HG03469 (cell line): Measurements from ENCODE around the gene SGCG.
"Not testable (repeated sequence)": the region's sequence is repeated elsewhere in the genome, so short reads cannot be mapped to it uniquely, and the experiment has no call there.

Source experiments
- ATAC-seq: cut with Tn5 transposase; IDR thresholded peaks from one replicate; pipeline ENCODE4 v1.9.1; 2021; ENCODE audit warnings: mild to moderate bottlenecking, moderate library complexity, moderate number of reproducible peaks; ENCODE audit not compliant: unreplicated experiment

The SGCG gene

GRCh38 chr13:23180711-23181110 is at the start of gene SGCG:
TSS of gene SGCG (plus strand) at chr13:23180979. CDS start at chr13:23203695, 22,716 bp downstream.
- no peak for ATAC-seq

GRCh38 chr13:23134542-23134941 is 46.2 kb upstream of the SGCG start:
- ATAC-seq, result no peak

GRCh38 chr13:23140492-23140891 is 40.3 kb upstream of the SGCG start:
- ATAC-seq, result no peak

- no peak for ATAC-seq
Observed at GRCh38 chr13:23141964-23142363, 38.8 kb upstream of the SGCG start.

GRCh38 chr13:23142607-23143006 is 38.2 kb upstream of the SGCG start:
- ATAC-seq, result not testable (repeated sequence)

GRCh38 chr13:23144431-23144830 is 36.3 kb upstream of the SGCG start:
- no peak for ATAC-seq

GRCh38 chr13:23146006-23146405 is 34.8 kb upstream of the SGCG start:
- ATAC-seq, result no peak

GRCh38 chr13:23146811-23147625 is 33.8 kb upstream of the SGCG start:
- ATAC-seq, result no peak

GRCh38 chr13:23147827-23148226 is 33.0 kb upstream of the SGCG start:
- ATAC-seq, result no peak

- no peak for ATAC-seq
Observed at GRCh38 chr13:23157781-23158180, 23.0 kb upstream of the SGCG start.

GRCh38 chr13:23159205-23159759 is 21.5 kb upstream of the SGCG start:
- ATAC-seq, result no peak

GRCh38 chr13:23159760-23160637 is 20.8 kb upstream of the SGCG start:
- ATAC-seq, result no peak

- no peak for ATAC-seq
Observed at GRCh38 chr13:23160638-23161480, 19.9 kb upstream of the SGCG start.

GRCh38 chr13:23161481-23161825 is 19.3 kb upstream of the SGCG start:
- no peak for ATAC-seq

GRCh38 chr13:23175920-23176319 is 4.9 kb upstream of the SGCG start:
- ATAC-seq, result no peak

GRCh38 chr13:23182142-23182541 is 1.4 kb downstream of the SGCG start:
- no peak for ATAC-seq

- ATAC-seq, result no peak
Observed at GRCh38 chr13:23183292-23183691, 2.5 kb downstream of the SGCG start.

GRCh38 chr13:23185542-23185941 is 4.8 kb downstream of the SGCG start:
- ATAC-seq, result no peak

GRCh38 chr13:23201870-23202269 is 21.1 kb downstream of the SGCG start:
- ATAC-seq, result no peak

GRCh38 chr13:23202383-23202782 is 21.6 kb downstream of the SGCG start:
- ATAC-seq, result no peak

- ATAC-seq, result no peak
Observed at GRCh38 chr13:23203516-23203915, 22.7 kb downstream of the SGCG start.
